HG03095 (cell line): ENCODE measurements around the gene UBE2I.
"Not testable (repeated sequence)": the region's sequence is repeated elsewhere in the genome, so short reads cannot be mapped to it uniquely, and the experiment has no call there.

ENCODE experiments used
- ATAC-seq: cut with Tn5 transposase; IDR thresholded peaks from one replicate; pipeline ENCODE4 v1.9.1; 2021; ENCODE audit warnings: moderate library complexity; ENCODE audit not compliant: unreplicated experiment

Gene UBE2I

DNA sequence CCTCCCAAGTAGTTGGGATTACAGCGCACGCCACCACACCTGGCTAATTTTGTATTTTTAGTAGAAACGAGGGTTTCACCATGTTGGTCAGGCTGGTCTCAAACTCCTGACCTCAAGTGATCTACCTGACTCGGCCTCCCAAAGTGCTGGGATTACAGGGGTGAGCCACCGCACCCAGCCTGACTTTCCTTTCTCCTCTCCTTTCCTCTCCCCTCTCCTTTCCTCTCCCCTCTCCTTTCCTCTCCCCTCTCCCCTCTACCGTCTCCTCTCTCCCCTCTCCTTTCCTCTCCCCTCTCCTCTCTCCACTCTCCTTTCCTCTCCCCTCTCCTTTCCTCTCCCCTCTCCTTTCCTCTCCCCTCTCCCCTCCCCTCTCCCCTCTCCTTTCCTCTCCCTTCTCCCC, 17.2 kb upstream of the UBE2I start:
- ATAC-seq, result not testable (repeated sequence)

- ATAC-seq, result not testable (repeated sequence)
These were observed 16.6 kb upstream of the UBE2I start for GRCh38 chr16:1292808-1293207.

DNA sequence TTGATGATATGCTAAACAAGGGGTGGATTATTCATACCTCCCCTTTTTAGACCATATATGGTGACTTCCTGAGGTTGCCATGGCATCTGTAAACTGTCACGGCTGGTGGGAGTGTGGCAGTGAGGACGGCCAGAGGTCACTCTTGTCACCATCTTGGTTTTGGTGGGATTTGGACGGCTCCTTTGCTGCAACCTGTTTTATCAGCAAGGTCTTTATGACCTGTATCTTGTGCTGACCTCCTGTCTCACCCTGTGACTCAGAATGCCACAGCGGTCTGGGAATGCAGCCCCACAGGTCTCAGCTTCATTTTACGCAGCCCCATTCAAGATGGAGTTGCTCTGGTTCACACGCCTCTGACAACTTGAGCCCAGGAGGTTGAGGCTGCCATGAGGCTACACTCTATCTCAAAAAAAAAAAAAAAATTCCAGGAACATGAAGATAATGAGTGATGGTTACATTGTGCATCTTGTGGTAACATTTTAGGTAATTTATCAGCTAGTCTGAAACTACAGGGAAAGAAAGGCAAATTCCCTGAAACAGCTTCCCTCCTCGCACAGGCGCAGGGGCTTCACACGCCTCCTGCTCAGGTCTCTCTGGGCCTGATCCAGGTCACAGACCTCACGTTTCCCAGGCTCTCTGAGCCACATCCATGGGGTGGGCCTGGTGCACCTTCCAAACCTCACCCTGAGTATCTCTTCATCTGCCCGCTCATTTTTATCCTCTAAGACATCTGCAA, 15.3 kb upstream of the UBE2I start:
- ATAC-seq, result no peak

- no peak for ATAC-seq
These were observed 14.0 kb upstream of the UBE2I start for GRCh38 chr16:1295465-1295864.

DNA sequence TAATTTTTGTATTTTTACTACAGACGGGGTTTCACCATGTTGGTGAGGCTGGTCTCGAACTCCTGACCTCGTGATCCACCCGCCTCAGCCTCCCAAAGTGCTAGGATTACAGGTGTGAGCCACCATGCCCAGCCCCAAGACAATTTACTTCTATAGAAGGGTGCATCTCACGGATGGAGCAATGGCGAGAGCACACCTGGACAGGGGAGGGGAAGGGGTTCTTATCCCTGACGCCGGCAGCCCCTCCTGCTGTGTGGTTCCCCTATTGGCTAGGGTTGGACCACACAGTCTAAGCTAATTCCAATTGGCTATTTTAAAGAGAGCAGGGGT, 12.8 kb upstream of the UBE2I start:
- ATAC-seq, result not testable (repeated sequence)

DNA sequence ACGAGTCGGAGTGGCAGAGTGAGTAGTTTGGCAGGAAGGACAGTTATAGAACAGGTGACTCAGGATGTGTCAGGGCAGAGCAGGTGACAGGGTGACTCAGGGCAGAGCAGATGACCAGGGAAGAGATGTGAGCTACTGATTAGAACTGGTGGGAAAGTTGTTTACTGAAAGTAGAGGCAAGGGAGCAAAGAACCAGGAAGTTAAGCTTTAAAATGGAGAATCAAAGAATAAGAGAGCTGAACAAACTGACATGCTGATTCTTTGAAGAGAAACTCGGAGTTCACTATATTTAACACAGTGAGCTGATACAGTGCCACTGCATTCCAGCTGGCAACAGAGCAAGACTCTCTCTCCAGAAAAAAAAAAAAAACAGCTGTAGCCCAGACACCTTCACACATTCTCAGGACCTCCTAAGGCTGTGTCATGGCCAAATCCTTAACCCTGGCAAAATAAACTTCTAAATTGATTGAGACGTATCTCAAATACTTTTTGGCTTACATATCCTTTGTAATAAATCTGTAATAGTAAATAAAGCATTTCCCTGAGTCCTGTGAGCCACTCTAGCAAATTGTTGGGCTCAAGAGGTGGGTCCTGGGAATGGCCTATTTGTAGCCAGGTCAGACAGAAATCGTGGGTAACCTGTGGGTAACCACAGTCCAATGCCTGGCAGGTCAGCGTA, 12.3 kb upstream of the UBE2I start:
- ATAC-seq, result no peak

DNA sequence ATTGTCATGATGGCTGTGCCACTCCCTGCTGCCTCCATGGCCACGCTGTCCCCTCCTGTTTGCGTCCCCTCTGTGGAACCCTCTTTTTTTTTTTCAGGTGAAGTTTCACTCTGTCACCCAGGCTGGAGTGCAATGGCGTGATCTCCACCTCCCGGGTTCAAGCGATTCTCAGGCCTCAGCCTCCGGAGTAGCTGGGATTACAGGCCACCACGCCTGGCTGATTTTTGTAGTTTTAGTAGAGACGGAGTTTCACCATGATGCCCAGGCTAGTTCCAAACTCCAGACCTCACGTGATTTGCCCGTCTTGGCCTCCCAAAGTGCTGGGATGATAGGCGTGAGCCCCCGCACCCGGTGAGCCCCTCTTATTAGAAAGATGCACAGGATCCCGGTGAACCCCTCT, 11.0 kb upstream of the UBE2I start:
- ATAC-seq, result no peak

- ATAC-seq, result no peak
These were observed 10.2 kb upstream of the UBE2I start for GRCh38 chr16:1299012-1299867.

DNA sequence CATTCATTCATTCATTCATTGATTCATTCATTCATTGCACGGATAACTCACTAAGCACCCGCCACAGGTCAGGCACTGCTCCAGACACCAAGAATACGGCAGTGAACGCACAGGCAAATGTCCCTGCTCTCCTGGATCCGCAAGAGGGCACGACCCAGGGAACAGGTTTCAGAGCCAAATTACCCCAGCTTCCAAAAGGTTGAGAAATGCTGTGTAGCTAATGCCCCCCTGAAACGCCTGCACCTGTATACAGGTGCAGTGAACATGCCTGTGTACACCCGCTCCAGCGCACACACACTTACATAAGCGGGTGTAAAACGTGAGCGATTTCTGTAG, 9.6 kb upstream of the UBE2I start:
- ATAC-seq, result no peak

- no peak for ATAC-seq
These were observed 8.6 kb upstream of the UBE2I start for GRCh38 chr16:1300664-1301476.

DNA sequence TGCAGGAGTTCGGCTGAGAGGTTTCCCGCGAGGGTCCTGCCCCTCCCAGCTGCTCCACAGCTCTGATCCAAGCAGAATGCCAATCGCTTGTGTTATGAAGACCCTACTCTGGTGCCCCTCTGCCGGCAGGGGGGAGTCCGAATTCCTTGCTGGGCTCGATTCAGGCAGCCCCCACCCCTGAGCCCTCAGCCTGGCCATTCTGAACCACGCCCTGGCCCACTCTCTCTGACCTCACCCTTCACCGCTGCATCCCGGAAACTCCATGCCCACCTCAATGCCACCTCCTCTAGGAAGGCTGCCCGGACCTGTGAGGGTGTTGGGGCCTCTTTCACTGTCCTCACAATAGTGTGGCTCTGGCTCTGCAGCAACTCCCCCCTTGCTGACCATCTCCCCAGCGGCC, 7.9 kb upstream of the UBE2I start:
- ATAC-seq, result no peak

- ATAC-seq, result no peak
These were observed 3.6 kb upstream of the UBE2I start for GRCh38 chr16:1305823-1306222.

DNA sequence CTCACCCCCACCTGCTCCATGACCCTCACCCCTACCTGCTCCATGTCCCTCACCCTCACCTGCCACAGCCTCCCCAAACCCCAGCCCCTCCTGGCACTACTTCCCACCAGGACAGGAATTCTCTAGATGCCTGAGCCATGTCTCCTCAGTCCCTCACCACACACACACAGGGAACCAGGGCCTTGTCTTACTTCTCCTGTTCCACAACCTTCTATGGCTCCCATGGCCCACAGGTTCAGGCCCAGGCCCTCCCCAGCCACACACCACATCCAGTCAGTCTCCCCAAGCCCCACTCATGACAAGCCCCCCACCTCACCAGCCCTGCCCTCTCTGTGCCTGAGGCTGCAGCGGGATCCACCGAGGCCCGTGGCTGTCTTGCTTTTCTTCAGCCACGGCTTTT, 3.1 kb upstream of the UBE2I start:
- ATAC-seq, result no peak

DNA sequence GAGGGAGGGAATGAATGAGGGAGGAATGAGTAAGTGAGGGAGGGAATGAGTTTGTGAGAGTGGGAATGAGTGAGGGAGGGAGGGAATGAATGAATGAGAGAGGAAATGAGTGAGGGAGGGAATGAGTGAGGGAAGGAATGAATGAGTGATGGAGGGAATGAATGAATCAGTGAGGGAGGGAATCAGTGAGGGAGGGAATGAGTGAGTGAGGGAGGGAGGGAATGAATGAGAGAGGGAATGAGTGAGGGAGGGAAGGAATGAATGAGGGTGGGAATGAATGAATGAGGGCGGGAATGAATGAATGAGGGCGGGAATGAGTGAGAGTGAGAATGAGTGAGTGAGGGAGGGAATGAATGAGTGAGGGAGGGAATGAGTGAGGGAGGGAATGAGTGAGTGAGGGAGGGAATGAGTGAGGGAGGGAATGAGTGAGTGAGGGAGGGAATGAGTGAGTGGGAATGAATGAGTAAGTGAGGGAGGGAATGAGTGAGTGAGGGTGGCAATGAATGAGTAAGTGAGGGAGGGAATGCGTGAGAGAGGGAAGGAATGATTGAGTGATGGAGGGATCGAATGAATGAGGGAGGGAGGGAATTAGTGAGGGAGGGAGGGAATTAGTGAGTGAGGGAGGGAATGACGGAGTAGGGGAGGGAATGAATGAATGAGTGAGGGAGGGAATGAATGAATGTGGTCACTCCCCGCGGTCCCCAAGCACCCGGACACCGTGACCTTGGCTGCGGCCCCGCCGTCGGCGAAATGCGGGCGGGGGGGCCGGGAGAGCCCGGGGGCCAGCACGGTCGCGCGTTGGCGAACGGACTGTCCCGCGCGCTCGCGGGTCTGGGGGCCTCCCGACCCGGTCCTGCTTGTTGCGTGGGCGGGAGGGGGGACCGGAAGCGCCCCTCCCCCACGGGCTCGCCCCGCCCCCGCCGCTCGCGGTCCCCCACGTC, 1.1 kb upstream of the UBE2I start:
- ATAC-seq, result peak; percentile 5

GRCh38 chr16:1309888-1310831, 724 bp downstream of the UBE2I start:
- ATAC-seq, result peak; percentile 10

- no peak for ATAC-seq
These were observed 1.4 kb downstream of the UBE2I start for GRCh38 chr16:1310832-1311200.

DNA sequence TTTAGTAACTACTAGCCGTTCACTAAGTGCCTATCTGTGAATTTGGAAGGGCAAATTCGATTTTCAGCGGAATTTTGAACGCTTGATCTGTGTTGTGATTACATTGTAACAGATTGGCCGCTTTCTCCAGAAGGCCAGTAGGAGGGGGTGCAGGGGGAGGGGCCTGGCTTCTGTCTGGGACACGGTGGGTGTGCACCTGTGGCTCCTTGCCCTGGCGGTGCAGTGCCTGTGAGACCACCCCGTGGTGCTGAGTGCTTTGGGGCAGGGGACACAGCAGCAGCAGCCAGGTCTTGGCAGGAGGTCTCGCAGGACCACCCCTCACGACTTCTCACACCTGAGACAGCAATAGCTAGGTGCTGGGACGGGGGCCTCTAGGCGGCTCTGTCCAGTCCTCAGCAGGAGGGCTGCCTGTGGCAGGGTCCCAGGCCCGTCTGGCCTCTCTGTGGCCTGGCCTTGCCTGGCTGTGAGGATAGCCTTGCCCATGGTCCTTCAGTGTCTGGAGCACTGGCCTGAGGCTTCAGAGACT, 1.8 kb downstream of the UBE2I start:
- ATAC-seq, result no peak

DNA sequence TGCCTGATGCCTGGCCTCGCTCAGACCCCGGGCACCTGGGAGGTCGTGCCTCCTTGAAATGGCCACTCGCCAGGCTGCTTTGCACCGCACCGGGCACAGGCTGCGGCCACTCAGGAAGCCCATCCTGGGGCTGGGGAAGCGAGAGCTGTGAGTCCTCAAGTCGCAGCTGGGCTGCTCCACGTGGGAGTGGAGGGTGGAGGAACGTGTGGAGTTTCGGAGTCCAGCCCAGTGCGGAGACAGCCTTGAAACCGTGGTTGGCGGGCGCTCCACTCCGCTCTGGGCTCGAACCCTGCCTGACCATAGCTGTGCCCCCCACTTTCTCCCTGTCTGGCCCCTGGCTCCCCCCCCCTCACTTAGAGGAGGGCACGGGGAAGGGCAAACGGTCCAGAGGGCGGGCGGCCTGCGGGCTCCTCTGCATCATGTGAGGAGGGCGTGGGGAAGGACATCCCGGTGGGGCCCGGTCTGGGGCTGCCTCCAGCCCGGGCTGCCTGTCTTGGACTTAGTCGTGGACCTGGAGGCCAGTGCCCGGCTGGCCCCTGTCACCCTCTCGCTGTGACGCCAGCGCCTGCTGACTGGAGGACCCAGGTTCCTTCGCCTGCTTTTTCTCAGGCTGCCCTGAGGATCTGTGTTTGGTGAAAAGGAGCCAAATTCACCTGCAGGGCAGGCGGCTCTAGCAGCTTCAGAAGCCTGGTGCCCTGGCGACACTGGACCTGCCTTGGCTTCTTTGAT, 2.5 kb downstream of the UBE2I start:
- ATAC-seq, result no peak
